MV-4-11 (cell line): ENCODE data around the gene ERC2.

Experiments used
- DNase-seq: peaks from one replicate; lab custom pipeline; 2025; lab: John Stamatoyannopoulos, UW

Gene ERC2

DNA sequence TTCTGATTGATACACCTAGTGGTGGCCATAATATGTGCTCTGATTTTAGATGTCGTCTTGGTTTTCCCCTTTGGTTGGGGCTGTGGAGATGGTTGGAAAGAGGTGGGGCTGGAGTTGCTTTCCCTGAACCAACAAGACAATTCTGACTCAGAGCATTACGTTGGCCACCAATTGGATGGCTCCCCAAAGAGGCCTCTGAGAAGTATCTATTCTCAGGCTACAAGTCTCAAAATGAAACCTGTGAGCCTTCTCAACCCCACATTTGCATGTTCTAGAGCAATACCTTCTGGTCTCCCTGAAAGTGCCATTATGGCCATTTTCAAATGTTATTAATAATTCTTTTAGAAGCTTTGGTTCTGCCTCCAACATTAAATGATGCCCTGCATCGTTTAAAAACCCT, 792.8 kb downstream of the ERC2 start:
- DNase-seq, result no peak

DNA sequence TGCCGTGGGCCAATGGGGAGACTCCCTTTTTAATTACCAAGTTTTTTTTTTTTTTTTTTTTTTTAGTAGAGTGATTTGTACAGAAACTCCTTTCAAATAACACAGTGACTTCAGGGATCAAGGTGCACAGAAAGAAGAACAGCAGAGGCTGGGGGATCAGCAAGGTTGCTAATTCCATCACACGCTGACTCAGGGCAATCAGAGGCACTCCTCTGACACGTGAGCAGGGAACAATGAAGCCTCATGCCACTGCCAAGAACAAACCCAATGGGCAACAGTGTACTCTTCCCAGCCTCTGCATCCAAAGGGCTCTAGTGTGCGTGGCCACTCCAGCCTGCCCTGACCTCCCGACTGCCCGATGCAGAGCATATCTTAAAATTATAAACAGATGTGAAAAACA, 794.5 kb downstream of the ERC2 start:
- no peak for DNase-seq

DNA sequence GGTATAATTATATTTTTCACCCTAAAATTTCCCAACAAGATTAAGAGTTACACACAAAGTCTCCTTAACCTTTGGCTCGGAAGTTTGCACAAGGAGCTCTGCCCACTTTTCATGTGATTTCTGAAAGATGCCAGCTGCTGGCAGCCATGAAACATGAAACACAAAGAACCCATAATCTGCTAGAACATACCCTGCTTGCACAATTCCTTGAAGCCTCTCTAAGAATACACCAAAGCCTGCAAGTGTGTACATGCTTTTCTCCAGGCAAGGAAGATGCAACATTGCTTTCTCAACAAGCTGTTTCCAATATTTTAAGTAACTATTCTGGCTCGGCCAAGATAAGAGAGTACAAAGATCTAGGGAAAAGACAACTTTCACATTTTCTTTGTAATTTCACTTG, 799.1 kb downstream of the ERC2 start:
- DNase-seq, result no peak

DNA sequence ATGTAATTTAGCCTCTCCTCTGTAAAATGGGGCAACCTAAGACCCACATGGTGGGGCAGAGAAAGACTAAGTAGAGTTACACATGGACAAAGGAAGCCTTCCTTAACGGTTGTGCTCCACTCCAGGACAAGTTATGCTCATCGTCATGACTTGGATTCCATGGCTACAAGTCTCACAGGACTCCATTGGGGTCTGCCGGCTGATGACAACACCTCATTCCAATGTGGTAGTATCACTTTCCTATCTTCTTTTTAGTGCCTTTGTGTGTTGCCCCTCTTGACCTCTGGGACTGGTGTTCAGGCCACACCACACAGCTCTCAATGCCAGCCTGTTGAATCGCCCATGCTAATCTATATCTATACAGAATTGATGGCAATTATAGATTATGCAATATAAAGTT, 799.9 kb downstream of the ERC2 start:
- no peak for DNase-seq

DNA sequence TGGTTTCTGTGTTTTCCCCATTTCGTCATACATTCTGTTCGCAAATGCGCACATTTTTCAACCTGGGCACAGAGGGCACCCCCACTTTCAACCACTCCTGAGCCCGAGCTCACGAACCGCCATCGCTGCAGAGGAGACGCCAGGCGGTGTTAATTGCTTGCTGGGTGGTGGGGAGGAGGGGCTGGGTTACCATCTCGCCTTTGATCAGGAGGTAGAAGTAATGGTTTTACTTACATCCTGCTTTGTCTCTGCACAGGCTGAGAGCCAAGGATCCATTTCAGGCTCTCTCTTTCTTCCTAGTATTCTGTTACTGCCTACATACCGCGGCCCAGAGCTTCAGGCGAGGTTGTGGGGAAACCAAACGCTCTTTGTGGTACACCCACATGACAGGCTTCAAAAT, 803.9 kb downstream of the ERC2 start:
- no peak for DNase-seq

DNA sequence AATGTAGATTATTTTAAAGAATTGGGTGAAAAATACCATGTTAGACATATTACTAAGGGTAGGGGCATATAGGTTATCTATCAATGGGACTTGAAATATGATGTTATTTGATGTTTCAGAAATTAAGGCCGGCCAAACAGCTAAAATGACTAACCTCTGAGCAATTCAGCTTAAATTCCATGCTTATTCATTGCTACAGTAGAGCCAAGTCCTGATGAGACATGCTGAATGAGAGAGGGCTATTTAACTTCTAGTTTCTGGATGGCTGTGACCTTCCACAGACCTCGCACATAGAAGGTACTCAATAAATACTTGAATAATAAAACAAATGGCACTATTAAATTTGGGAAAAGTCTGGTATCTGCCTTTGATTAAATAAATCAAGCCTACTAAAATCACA, 805.6 kb downstream of the ERC2 start:
- no peak for DNase-seq

DNA sequence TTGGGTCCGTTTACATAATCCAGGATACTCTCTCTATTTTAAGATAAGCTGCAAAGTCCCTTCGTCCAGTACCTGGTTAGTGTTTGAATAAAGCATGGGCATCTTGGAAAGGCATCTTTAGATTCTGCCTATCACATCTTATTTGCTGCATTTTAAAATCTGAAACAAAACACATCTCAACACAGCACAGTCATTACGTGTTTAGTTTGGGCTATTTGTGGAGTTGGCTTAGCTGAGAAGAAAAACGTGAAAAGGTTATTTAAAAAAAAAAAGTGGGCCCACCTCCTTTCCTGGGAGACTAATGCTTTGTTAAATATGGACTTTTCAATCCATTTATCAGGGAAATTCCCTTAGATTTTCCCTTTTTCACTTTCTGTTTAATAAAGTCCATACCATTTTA, 806.7 kb downstream of the ERC2 start:
- no peak for DNase-seq

DNA sequence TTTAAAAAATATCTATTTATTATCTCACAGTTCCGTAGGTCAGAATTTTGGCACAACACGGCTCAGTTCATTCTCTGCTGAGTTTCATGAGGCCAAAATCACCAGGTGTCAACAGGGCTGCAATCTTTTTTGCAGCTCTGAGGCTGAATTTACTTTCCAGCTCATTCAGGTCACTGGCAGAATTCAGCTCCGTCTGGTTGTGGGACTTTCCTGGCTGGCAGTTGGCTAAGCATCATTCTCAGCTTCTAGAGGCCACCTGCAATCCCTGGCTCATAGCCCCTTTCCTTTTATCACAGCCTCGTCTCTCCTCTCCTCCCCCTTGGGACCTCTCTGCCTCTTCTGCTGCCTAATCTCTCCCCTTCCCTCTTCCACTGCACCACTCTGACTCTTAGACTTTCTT, 807.1 kb downstream of the ERC2 start:
- DNase-seq, result no peak

DNA sequence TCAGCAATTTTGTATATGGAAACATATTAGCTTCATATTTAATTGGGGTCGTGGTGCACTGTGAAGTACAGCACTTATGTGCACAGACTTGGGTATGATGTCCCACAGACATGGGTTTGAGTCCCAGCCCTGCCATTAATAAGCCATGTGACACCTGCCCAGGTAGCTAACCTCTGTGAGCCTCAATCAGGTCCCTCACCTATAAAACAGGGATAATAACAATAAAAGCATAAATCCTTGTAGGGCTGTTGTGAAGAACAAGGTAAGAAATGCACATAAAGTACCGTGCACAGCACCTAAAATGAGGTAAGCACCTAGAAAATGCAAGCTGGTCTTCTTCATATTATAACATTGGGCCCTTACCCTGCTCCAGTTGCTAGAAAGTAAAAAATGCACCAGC, 807.6 kb downstream of the ERC2 start:
- no peak for DNase-seq

DNA sequence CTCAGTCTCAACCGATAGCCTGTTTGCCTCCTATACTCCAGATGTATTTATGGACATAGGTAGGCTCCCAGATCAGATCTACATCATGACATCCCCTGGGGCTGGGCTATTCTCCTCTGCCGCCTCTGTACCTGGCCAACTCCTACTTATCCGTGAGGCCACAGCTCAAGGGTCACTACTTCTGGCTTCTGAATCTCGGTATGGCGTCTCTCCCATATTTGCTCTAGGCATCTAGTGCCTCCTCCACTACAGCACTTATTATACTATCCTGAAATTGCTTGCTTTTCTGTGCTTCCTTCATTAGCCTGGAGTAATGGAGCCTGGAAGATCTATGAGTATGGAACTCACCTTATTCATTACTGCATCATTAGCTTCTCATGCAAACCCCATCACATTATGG, 808.6 kb downstream of the ERC2 start:
- no peak for DNase-seq

DNA sequence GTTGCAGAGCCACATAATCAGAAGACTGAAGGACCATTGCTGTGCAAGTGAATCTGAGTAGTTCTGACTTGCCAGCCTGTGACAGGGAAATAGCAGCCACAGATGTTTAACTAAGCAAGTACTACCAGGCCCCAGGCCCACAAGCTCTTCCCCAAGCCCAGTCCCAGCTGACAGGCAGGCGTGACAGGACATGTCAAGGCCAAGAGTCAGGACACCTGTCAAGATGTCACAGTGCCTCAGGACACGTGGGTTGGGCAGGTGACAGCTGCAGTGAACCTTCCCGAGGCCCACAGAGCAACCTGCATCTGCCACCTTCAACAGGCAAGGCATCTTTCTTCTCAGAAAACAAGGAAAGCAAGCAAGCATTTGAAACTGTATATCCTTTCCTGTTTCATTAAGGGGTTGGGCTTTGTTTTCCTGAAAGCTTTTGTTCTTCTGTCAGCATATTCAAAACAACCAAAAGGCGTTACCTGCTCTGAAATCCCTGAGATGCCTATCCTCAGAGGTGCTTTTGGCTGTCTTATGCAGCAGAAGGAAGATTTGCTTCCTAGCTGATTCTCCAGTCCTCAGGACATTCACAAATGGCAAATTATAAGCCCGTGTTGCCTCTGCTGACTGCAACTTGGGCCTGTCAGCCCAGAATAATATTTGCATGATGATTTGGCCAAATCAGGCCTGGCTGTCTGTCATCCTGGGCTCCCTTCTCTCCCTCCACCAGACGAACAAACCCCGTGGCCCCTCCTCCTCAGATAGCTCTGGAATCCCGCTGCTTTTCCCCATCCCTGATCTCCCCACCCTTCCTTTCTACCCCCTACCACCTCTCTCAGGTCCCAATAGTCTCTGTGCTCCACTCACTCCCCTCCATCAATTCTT, 809.3 kb downstream of the ERC2 start:
- no peak for DNase-seq

DNA sequence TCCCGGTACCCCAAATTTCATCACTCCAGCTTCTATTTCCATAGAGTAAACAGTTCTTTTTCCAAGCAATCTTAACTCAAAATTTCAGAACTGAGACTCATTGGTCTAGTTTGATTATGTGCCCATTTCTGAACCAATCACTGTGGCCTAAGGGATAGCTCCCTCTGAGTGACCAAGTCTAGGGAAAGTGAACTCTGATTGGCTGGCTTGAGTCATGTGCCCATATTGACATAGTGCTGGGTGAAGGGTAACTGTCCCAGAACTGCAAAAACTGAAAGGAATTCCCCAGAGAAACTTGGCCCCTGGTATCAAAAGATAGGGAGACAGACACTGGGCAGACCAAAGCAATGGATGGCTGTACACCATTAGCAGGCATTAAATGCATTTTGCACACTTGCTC, 810.0 kb downstream of the ERC2 start:
- DNase-seq, result no peak

DNA sequence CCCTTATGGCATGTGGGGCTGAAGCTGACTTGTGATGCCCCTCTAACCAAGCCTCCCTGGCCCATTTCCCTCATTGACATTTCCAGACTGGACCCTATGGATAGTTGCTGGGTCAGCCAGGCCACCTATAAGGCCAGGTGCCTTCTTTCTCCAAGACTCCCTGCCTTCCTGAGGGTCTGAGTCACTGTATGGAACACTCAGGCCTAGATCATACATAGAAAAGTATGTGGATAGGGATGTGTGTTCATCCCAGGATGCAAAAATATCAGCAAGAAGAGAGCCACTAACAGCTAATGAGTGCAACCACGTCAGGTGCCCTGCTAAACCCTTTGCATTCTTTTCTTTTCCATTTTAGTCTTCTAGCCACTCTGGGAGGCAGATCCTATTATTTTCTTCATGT, 812.7 kb downstream of the ERC2 start:
- DNase-seq, result no peak

DNA sequence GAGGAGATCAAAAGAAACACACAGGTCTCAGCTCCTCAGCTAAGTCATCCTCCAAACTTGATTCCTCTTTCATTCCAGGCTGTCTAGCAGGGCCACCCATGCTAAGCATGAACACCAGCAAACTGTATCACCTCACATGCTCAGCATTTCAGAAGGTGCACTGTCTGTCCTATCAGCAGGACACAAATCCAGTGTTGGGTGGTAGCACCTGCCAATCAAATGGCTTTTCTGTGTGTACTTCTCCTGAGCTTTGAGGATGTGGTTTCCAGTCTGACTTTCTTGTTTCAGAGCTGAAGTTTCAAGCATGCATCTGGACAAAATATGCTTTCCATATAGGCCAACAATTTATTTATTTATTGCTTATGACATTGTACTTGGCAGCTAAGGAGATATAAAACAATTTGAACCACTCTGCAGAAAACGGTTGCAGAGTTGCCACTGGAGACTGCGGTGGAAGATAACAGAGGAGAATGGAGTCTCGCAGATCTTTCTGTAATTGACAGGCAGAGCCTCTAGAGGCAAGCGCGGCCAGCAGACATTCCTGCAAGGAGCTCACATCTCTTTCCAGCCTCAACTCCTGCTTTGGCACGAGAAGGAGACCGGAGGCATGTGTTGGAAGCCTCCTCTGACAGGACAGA, 814.0 kb downstream of the ERC2 start:
- DNase-seq, result no peak

DNA sequence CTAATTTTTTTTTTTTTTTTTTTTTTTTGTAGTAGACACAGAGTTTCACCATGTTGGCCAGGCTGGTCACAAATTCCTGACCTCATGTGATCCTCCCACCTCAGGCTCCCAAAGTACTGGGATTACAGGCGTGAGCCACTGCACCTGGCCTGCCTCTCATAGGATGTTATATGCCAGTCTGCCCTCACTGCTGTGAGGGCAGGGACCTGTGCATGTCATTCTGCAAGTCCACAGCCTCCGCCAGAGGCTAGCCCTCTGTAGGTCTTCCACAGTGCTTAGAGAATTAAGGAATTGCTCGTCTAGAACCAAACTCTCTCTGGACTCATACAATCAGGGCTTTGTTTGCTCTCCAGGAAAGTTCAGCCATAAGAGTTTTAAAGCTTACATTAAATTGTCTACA, 817.3 kb downstream of the ERC2 start:
- DNase-seq, result no peak

DNA sequence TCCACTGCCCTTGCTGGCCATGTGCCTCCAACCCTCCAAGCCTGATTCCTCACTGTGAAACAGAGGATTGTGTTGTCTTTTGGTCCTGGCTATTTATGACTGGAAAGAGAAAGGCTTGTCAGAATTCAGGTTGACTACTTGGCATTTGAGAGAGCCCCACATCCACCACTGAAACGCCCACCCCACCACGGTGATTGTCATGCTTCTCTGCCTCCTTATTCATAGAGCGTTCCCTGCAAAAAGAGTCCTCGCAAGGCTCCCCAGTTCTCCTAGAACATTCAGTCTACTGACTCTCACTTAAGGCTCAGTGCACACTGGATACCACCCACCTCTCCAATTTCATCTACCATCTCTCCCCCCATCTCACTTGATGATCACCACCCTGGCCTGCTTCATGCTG, 818.3 kb downstream of the ERC2 start:
- no peak for DNase-seq

DNA sequence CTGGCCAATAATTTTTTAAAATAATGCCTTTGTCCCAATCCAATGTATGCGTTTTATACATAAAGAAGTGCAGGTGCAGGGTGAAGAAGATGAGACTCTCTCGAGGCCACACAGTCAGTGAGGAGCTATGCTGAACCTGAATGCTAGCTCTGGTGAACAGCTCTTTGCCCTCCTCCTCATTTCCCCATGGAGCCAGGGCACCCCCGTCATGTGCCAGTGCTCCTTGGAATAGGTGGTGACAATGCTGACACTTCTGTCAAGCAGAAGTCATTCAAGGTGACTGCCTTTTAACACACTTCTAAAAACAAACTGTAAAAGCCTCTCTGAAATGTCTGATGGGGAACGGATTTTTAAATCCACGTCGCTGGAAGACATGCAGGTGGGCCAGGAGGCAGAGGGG, 818.7 kb downstream of the ERC2 start:
- no peak for DNase-seq

DNA sequence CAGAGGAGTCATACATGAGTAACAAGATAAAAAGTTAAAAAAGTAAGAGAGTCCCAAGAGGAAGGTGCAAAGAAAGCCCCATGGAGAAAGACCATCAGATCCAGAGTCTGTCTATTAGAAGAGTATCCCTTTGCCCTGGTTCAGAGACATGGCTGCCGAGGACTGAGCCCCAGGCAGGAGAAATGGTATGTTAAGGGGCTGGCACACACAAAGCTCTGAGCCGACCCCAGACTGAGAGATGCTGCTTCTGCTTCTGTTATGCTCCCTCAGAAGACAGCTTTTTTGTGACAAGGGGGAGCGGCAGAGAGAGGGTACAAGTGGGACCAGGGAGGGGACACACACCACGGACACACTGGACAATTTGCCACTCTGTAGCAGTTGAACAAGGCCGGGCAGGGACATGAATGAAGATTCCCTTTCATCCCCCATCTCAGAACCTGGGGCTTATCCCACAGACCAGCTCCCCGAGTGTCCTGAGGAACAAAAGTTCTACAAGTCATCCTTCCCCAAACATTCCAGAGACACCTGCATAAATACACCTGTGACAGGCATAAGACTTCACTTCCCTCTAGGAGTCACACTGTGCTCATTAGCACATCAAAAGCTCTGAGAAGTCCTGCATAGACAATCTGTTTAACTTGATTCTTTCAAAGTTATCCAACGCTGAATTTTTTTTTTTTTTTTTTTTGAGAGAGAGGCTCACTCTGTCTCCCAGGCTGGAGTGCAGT, 819.5 kb downstream of the ERC2 start:
- DNase-seq, result no peak

DNA sequence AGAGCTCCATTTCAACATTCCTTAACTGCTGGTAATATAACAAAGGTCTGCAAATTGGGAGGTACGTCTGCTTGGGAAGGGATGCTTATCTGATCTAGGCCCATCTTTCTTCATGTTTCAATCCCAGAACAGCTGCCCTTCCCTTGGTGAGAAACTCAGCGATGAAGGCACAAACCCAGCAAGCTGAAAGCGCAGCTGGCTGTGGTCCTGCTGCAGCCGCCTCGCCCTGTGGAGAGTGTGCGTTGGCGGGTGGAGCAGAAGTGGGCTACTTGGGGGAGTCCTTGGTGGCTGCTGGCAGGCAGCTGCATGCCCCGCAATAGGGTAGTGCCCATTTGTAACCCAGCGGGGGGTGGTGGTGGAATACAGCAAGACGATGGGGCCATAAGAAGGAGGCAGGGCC, 820.6 kb downstream of the ERC2 start:
- DNase-seq, result no peak

DNA sequence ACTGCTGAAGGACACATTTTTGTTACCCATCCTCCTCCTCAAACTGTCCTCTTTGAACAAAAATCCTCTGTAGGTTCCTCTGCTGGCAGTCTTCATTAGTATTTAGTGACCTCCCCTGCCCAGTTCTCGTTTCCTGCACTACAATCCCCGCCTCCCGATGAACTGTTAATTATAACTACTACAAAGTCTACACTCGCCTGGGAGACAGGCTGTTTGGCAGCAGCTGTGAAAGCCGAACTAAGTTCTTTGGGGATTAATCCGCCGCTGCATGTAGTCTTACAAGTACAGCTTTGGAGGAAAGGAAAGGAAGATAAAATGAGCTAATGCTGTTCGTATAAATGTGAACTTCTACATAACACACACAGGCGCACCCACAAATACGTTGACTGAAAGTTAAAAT, 821.2 kb downstream of the ERC2 start:
- DNase-seq, result no peak

DNA sequence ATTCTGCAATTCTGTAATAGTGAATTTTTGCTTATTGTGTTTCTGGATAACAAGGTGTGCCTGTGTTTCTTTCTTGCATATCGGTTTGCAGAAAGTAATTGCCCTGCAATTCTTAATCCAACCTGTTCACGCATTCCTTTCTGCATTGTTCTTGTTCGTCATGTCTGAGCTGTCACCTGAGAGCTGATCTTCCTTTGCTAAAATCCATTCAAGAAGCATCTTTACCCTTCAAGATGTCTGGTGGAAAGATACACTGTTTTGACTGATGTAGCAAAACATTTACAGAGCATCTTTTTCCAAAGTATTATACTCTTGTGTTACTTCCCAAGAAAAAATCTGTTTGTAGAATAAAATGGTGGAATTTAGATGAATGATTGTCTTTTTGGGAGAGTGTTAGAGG, 822.1 kb downstream of the ERC2 start:
- DNase-seq, result no peak

DNA sequence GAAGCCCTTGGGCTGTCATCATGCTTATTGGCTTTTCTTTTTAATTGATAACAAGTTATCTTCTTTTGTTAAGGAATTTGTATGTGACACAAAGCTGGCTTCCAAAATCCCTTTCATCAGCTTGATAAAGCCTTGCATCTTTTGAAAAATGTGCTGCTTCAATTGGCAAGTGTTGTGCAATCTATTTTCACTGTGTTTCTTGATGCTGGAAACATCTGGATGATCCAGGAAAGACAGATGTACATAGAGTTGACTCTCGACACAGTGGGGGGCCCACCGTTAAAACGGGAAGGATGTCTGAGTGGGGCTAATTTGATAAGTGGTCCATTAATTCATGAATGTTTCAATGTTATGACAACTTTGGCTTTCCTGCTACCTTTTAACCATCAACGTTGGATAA, 822.8 kb downstream of the ERC2 start:
- no peak for DNase-seq

DNA sequence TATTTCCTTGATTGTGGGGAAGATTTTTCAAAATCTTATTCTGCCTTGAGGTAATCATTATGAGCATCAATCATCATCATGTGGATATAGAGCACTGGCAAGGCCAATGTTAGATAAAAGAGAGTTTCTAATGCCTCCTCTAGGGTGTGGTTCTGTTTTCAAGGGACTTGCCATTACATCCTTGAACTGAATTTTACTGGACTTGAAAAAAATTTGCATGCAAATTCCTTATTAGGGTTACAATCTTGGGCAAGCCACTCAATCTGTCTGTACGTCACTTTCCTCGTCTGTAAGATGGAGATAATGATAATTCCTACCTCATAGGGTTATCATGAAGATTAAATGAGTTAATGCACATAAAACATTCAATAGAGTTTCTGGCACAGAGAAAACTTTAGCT, 825.0 kb downstream of the ERC2 start:
- no peak for DNase-seq
